GM23338 (cell line): ENCODE data around the gene DDX31.

Experiments
- CREB1 ChIP-seq: fragments of 250-450 bp; sonication (Bioruptor Pico); IDR thresholded peaks from 2 replicates; pipeline ENCODE4 v1.5.0; 2020; ENCODE audit warnings: low read depth, mild to moderate bottlenecking, moderate library complexity
- CTCF ChIP-seq, 2 experiments: fragments of 200-600 bp in 1 of 2; sonication (generic) in 1 of 2; conservative IDR thresholded peaks; 2 replicates each; pipeline versions ENCODE4 v1.5.1 to v1.6.1; 2016 to 2017; ENCODE audit warnings: antibody characterized with exemption in 2 of 2, low read depth in 2 of 2, mild to moderate bottlenecking in 2 of 2, moderate library complexity in 1 of 2
- ETS1 ChIP-seq: IDR thresholded peaks from 2 replicates; pipeline ENCODE4 v1.6.1; 2016; ENCODE audit warnings: antibody characterized with exemption
- EZH2 ChIP-seq: fragments of 200-600 bp; sonication (generic); IDR thresholded peaks from one replicate; pipeline ENCODE4 v1.8.0; 2017; ENCODE audit warnings: antibody characterized with exemption, mild to moderate bottlenecking, low read depth; ENCODE audit not compliant: unreplicated experiment
- EZH2phosphoT487 ChIP-seq: fragments of 200-600 bp; sonication (generic); IDR thresholded peaks from one replicate; pipeline ENCODE4 v1.8.1; 2018; ENCODE audit warnings: antibody characterized with exemption; ENCODE audit not compliant: unreplicated experiment
- POLR2AphosphoS5 ChIP-seq: IDR thresholded peaks from 2 replicates; pipeline ENCODE4 v1.6.1; 2016; ENCODE audit warnings: antibody characterized with exemption, low read depth
- REST ChIP-seq: IDR thresholded peaks from one replicate; pipeline ENCODE4 v1.6.1; 2018; ENCODE audit warnings: antibody characterized with exemption; ENCODE audit not compliant: unreplicated experiment
- STAT1 ChIP-seq: IDR thresholded peaks from one replicate; pipeline ENCODE4 v1.6.1; 2016; ENCODE audit warnings: antibody characterized with exemption; ENCODE audit not compliant: unreplicated experiment

- no peak for TF ChIP-seq CTCF (conservative IDR thresholded peaks at IDR 0.05; ENCODE audit: low read depth in 2 of 2)
- TF ChIP-seq EZH2phosphoT487 = no peak
- no peak for TF ChIP-seq REST
- no peak for TF ChIP-seq STAT1
- TF ChIP-seq EZH2 = no peak
- no peak for TF ChIP-seq POLR2AphosphoS5
- no peak for TF ChIP-seq ETS1
- no peak for TF ChIP-seq CREB1 (CRISPR knock-in tag)
These were observed 32.0 kb downstream of the DDX31 start for GRCh38 chr9:132637801-132638200.
